MM.1S (cell line): ENCODE results near the gene KRTAP2-3.

Source experiments
- DNase-seq: peaks from one replicate; pipeline ENCODE4 v3.0.0-alpha.2; 2015
- H2AFZ ChIP-seq: fragments of 300-600 bp; sonication (generic); 2 replicates; pipeline ENCODE4 v1.6.0; 2016; ENCODE audit warnings: antibody characterized with exemption, low read length
- H3F3A ChIP-seq: fragments of 300-600 bp; sonication (generic); 2 replicates; pipeline ENCODE4 v1.6.1; 2016; ENCODE audit warnings: mild to moderate bottlenecking, antibody characterized with exemption, low read length, moderate library complexity, mixed read lengths; ENCODE audit not compliant: insufficient read depth
- H3K27ac ChIP-seq: fragments of 300-600 bp; sonication (generic); 2 replicates; pipeline ENCODE4 v1.5.1; 2016; ENCODE audit warnings: mild to moderate bottlenecking, low read length
- H3K27me3 ChIP-seq: fragments of 300-600 bp; sonication (generic); replicated peaks from 2 replicates; pipeline ENCODE4 v1.6.0; 2016; ENCODE audit warnings: low read length; ENCODE audit not compliant: insufficient read depth
- H3K36me3 ChIP-seq: fragments of 300-600 bp; sonication (generic); replicated peaks from 2 replicates; pipeline ENCODE4 v1.6.1; 2016; ENCODE audit warnings: mild to moderate bottlenecking, low read length, mixed read lengths; ENCODE audit not compliant: insufficient read depth
- H3K4me1 ChIP-seq: fragments of 300-600 bp; sonication (generic); 2 replicates; pipeline ENCODE4 v1.6.1; 2016; ENCODE audit warnings: low read length, mixed read lengths
- H3K4me2 ChIP-seq: fragments of 300-600 bp; sonication (generic); 2 replicates; pipeline ENCODE4 v1.6.0; 2016; ENCODE audit warnings: low read depth, low read length
- H3K4me3 ChIP-seq: fragments of 300-600 bp; sonication (generic); 2 replicates; pipeline ENCODE4 v1.5.1; 2016; ENCODE audit warnings: low read length, mixed read lengths
- H3K79me2 ChIP-seq: fragments of 300-600 bp; sonication (generic); 2 replicates; pipeline ENCODE4 v1.6.1; 2016; ENCODE audit warnings: mixed run types, low read length, mixed read lengths
- H3K9ac ChIP-seq: fragments of 300-600 bp; sonication (generic); 2 replicates; pipeline ENCODE4 v1.6.1; 2016; ENCODE audit warnings: low read length, mixed read lengths
- H3K9me2 ChIP-seq: fragments of 300-600 bp; sonication (generic); replicated peaks from 2 replicates; pipeline ENCODE4 v1.6.1; 2016; ENCODE audit warnings: mild to moderate bottlenecking, low read length, mixed read lengths; ENCODE audit not compliant: insufficient read depth
- H3K9me3 ChIP-seq: fragments of 300-600 bp; sonication (generic); replicated peaks from 2 replicates; pipeline ENCODE4 v1.6.1; 2016; ENCODE audit warnings: mild to moderate bottlenecking, low read length, mixed read lengths; ENCODE audit not compliant: insufficient read depth
- H4K20me1 ChIP-seq: fragments of 300-600 bp; sonication (generic); 2 replicates; pipeline ENCODE4 v1.6.1; 2016; ENCODE audit warnings: mild to moderate bottlenecking, low read length, moderate library complexity, mixed read lengths; ENCODE audit not compliant: insufficient read depth
- CTCF ChIP-seq: fragments of 300-600 bp; sonication (generic); IDR thresholded peaks from 2 replicates; pipeline ENCODE4 v1.5.1; 2016; ENCODE audit warnings: antibody characterized with exemption, low read length, mixed read lengths
- EZH2 ChIP-seq: fragments of 300-600 bp; sonication (generic); optimal IDR thresholded peaks from 2 replicates; pipeline ENCODE3; 2017; ENCODE audit warnings: low read depth, mild to moderate bottlenecking, antibody characterized with exemption, low read length, mixed read lengths
- EZH2phosphoT487 ChIP-seq: fragments of 300-600 bp; sonication (generic); IDR thresholded peaks from 2 replicates; pipeline ENCODE4 v1.6.1; 2018; ENCODE audit warnings: antibody characterized with exemption, low read length

KRTAP2-3 gene

GRCh38 chr17:41029633-41030245 lies 30.2 kb downstream of the KRTAP2-3 start, which contains the start of gene KRTAP1-4:
TSS of gene KRTAP1-4 (minus strand) at chr17:41030195. CDS start at chr17:41030078, 117 bp downstream.
- H3K27me3 ChIP-seq, result no peaks in the 10 kb centered on the region
- no peaks in the 10 kb centered on the region for H3K4me1 ChIP-seq
- H3K9me3 ChIP-seq, result no peaks in the 10 kb centered on the region
- H3K79me2 ChIP-seq, result no peaks in the 10 kb centered on the region
- no peaks in the 10 kb centered on the region for H3F3A ChIP-seq
- H3K4me3 ChIP-seq, result no peak within 1 kb of the TSS
- no peak within 1 kb of the TSS for H3K4me2 ChIP-seq
- DNase-seq, result no peak
- no peaks in the 10 kb centered on the region for H3K9me2 ChIP-seq
- no peak within 1 kb of the TSS for H3K27ac ChIP-seq
- no peaks in the 10 kb centered on the region for H3K36me3 ChIP-seq
- H4K20me1 ChIP-seq, result no peaks in the 10 kb centered on the region
- H2AFZ ChIP-seq, result no peak within 1 kb of the TSS
- no peak within 1 kb of the TSS for H3K9ac ChIP-seq
- TF ChIP-seq EZH2, result no peak
- TF ChIP-seq CTCF, result no peak
- TF ChIP-seq EZH2phosphoT487, result no peak

GRCh38 chr17:41026715-41027471 lies 33.0 kb downstream of the KRTAP2-3 start, which contains the start of gene KRTAP1-5:
TSS of gene KRTAP1-5 (minus strand) at chr17:41027208. CDS start at chr17:41027155, 53 bp downstream.
- no peak for DNase-seq
- no peak within 1 kb of the TSS for H3K27ac ChIP-seq
- H3K27me3 ChIP-seq, result no peaks in the 10 kb centered on the region
- no peaks in the 10 kb centered on the region for H3K9me2 ChIP-seq
- no peaks in the 10 kb centered on the region for H4K20me1 ChIP-seq
- H3K9me3 ChIP-seq, result no peaks in the 10 kb centered on the region
- H3K4me1 ChIP-seq, result no peaks in the 10 kb centered on the region
- TF ChIP-seq EZH2 (no peak), CTCF (no peak), EZH2phosphoT487 (no peak)
- H3K36me3 ChIP-seq, result no peaks in the 10 kb centered on the region
- no peak within 1 kb of the TSS for H3K9ac ChIP-seq
- no peak within 1 kb of the TSS for H2AFZ ChIP-seq
- no peaks in the 10 kb centered on the region for H3F3A ChIP-seq
- no peaks in the 10 kb centered on the region for H3K79me2 ChIP-seq
- no peak within 1 kb of the TSS for H3K4me2 ChIP-seq
- no peak within 1 kb of the TSS for H3K4me3 ChIP-seq

- Histone ChIP-seq H3K79me2 (no peaks in the 10 kb centered on the region), H3K9me2 (no peaks in the 10 kb centered on the region), H3K27me3 (no peaks in the 10 kb centered on the region), H3K9me3 (no peaks in the 10 kb centered on the region), H4K20me1 (no peaks in the 10 kb centered on the region), H2AFZ (no peak overlapping the region), H3K4me3 (no peak overlapping the region), H3K4me1 (no peaks in the 10 kb centered on the region), H3K4me2 (no peak overlapping the region), H3F3A (no peaks in the 10 kb centered on the region), H3K36me3 (no peaks in the 10 kb centered on the region), H3K9ac (no peak overlapping the region), H3K27ac (no peak overlapping the region)
- DNase-seq, result no peak
- no peak for TF ChIP-seq CTCF
- no peak for TF ChIP-seq EZH2phosphoT487
- TF ChIP-seq EZH2, result no peak
Observed at GRCh38 chr17:41024697-41025096, 35.2 kb downstream of the KRTAP2-3 start.
